GM19240 (cell line): ENCODE measurements around the gene FOXD1.
"Not testable (repeated sequence)": the region's sequence is repeated elsewhere in the genome, so short reads cannot be mapped to it uniquely, and the experiment has no call there.

Experiments used
- DNase-seq: peaks from one replicate; pipeline ENCODE4 v3.0.0; 2011; ENCODE audit warnings: low spot score; ENCODE audit not compliant: insufficient read length

Gene FOXD1

DNA sequence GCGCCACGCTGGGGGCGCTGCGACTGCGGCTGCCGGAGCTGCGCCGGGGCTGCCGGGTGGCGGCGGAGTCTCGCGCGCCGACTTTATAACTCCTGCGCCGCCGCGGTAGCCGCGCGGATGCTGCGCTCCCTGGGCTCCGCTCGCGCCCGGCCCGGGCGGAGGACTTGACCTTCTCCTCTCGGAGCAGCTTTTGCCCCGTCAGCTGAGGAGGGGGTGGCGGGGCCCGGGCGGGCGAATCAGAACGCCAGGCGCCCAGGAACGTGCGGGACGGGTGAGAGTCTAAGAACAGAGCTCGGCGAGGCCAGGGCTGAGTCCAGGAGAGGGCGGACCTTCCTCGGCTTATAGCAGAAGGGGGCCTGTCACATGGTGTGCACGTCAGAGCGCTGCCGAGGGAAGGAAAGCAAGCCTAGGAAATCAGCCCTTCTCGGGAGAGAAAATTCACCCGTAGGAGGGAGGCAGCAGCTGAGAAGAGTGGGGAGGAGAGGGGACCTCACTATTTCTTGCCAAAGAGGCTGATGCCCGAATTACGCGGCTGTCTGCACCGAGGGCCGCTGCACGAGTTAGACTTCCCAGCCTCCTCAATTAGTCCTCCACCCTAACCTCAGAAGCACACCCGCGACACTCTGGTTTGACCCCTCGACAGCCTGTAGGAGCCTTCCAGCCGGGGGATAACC, at the start of gene FOXD1:
FOXD1 (minus strand) TSS at position 315 of the 674 bp plus-strand sequence. CDS start 415 bp downstream, outside the sequence.
- DNase-seq, result no peak

DNA sequence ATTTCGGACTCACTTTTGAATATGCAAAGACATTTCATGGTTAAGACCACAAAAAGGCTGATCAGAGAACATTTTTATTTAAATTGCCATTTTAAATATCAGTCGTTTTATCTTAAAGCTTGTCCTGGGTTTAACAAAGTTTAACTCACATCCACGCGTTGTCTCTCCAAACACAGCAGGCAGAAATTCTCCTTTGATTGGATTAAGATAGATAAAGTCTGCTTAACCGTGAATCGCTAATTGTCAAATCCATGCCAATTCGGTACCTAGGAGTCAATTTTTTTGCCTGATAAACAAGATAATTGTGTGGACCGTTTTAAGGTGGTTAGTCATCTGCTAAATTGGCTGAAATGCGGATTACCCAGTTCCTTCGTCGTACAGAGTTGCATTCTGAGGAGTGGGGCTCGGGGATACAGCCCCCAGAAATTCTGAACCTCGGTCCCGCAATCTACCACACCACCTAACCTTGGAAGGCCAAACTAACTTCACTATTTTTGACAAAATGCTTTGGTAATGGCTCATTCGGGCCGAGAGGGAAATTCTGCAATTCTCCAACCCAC, 49.0 kb upstream of the FOXD1 start:
- DNase-seq, result no peak

DNA sequence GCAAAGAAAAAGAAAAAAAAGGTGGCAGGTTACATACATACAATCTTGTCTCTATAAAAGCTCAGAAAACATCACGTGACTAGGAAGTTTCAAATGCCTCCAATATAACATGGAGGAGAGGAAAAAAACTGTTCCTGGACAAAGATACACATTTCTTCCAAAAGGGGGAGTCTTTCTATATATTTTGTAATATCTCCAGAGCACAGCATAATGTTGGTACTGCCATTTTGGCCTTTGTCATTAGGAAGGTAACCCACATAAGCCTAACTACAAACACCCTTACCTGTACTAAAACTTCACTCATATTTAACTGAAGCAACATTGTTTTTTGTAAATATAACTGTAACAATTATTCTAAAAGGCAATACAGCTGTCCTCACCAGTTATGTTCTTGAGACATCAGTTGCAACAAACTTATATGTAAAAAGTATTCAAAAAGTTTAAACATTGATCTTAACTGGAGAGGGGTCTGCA, 48.4 kb upstream of the FOXD1 start:
- DNase-seq, result no peak

DNA sequence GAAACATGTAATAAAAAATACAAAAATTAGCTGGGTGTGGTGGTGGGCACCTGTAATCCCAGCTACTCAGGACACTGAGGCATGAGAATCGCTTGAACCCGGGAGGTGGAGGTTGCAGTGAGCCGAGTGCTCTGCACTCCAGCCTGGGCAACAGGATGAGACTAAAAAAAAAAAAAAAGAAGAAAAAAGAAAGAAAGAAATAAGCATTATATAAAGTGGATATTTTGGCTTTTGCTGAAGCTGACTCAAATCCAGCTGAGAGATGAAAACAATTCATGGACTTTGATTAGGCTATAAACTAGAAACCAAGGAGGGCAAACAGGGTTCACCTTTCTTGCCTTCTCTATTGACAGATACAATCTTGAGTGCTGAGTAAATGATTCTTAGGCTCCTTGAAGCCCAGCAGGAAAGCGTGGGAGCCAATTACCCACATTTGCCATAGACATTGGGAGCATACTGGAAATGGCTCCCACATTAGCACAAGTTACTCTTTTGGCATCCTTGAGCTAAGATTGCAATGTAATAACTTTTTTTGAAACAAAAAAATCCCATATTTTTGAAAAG, 47.3 kb upstream of the FOXD1 start:
- no peak for DNase-seq

DNA sequence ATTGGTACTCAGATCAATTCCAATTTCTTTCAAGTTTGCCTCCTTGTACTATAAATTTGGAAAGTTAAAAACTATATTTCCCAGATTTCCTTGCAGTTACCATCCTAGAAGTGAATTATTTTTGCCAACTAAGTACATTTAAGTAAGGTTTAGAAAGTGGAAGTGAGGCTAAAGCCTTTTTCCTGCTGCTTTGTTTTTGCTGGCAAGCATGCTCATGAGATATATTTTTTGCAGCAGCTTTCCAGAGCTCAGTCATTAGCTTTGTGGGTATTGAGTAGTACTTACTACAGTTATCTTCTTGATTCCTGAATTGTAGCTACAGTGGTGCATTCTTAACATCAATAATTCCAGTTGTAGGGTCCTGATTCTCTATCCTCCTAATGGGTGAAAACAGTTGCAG, 46.1 kb upstream of the FOXD1 start:
- DNase-seq, result no peak

DNA sequence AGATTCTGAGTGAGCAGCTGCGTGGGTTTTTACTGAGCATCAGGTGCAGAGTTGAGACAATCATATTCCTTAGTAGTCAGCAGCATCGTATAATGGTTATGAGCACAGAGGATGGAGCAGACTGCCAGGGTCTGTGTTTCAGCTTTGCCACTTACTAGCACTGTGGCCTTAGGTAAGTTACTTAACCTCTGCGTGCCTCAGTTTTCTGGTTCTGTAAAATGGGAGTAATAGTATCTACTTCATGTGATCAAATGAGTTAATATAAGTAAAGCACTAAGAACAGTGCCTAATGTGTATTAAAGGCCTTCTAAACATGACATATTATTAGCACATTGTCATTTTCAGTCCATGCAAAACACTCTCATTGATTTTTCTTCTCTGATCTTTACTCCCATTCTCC, 44.8 kb upstream of the FOXD1 start:
- DNase-seq, result no peak

DNA sequence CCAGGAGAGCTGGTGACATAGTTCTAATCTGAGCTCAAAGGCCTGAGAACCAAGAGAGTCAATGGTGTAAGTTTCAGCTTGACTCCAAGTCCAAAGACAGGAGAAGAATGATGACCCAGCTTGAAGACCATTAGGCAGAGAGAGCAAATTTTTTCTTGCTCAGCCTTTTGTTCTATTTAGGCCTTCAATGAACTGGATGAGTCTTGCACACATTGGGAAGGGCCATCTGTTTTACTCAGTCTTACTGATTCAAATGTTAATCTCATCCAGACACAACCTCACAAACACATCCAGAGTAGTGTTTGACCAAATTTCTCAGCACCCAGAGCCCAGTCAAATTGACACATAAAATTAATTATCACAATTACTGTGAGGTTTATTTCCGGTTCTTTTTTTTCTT, 42.6 kb upstream of the FOXD1 start:
- no peak for DNase-seq

DNA sequence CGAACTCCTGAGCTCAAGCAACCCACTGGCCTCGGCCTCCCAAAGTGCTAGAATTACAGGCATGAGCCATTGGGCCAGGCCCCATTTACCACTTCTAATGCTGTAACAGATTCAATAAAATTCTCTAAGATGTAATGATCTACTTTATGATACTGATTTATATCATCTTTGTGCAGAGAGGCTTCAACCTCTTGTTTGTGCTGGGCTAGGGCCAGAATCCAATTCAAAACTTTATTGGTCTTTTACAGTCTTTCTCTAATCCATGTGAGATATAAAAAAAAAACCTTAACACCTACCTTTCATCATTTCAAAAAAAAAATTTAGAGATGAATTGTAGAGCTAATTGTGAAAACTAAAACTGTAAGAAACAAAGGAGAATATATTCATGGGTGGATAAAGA, 41.5 kb upstream of the FOXD1 start:
- no peak for DNase-seq

DNA sequence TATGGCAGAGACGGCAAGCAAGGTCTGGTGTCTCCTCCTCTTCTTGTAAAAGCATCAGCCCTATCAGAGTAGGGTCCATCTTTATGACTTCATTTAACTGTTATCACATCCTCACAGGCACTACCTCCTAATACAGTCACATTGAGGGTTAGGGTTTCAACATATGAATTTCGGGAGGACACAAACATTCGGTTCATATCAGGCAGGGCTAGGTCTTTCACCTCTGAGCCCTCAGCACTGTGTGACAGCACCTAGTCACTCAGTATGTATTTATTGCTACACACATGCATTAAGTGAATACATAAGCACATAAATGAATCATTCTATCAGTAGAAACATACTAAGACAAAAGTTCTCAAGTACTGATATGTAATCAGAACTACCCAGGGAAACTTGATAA, 40.2 kb upstream of the FOXD1 start:
- DNase-seq, result no peak

DNA sequence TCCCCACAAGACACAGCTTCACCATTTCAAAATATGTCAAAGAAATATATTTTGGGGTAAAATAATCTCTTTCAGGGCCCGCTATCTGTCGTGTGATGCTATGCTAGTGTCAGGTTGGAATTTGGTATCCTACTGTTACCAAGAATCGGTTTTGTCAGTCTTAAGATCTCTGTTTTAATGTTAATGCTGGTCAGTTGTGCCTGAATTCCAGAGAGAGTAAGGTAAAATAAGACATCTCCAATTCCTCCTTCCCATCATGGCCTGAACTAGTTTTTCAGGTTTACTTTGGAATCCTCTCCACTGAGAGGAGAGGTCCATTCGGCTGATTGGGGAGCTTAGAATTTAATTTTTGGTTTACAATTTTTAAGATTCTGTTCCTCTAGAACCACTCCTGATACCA, 39.2 kb upstream of the FOXD1 start:
- no peak for DNase-seq

DNA sequence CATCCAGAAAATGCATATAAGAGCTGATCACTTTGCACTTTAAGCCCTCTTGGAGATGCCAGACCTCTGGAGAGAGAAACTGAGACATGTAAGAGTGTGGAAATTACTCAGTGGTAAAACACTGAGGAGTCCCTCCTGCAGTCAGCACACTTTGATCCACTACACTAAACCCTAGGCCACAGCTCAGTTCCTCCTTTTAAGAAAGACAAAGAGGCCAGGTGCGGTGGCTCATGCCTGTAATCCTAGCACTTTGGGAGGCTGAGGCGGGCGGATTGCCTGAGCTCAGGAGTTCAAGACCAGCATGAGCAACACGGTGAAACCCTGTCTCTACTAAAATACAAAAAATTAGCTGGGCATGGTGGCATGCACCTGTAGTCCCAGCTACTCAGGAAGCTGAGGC, 38.7 kb upstream of the FOXD1 start:
- not testable (repeated sequence) for DNase-seq

DNA sequence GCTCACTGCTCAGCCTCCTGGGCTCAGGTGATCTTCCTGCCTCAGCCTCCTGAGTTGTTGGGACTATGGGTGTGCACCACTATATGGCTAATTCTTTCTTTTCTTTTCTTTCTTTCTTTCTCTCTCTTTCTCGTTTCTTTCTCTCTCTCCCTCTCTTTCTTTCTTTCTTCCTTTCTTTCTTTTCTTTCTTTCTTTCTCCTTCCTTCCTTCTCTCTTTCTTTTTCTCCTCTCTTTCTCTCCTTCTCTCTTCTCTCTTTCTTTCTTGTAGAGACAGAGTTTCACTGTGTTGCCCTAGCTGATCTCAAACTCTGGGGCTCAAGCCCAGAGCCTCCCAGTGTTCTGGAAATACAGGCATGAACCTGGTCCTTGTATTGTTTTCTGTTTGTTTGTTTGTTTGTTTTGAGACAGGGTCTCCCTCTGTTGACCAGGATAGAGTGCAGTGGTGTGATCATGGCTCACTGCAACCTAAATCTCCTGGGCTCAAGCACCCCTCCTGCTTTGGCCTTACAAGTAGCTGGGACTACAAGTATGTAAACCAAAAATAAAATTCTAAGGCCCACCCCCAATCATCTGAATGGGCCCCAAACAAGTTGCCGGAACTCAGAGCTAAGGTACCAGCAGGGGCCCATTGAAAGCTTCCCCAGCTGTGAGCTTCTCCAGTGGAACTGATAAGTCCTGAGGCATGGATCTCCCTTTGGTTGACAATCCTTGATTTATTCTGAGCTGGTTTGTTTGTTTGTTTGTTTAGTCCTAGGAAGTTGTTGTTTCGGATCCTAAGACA, 37.7 kb upstream of the FOXD1 start:
- DNase-seq, result no peak

DNA sequence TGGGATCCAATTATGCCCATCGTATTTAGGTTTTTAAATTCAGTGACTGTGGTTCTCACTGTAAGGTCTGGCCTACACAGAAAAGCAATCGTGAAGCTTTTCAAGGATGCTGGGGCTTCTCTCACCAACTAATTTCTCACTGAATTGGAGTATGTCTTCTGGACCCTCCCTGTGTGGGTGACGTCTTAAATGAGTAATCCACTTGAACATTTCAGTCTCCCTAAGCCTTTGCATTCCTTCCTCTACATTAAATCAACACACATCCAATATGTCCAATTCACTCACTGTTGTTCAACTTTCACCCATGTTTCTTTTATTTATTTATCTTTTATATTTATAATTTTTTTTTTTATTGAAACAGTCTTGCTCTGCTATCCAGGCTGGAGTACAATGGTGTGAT, 37.1 kb upstream of the FOXD1 start:
- no peak for DNase-seq

DNA sequence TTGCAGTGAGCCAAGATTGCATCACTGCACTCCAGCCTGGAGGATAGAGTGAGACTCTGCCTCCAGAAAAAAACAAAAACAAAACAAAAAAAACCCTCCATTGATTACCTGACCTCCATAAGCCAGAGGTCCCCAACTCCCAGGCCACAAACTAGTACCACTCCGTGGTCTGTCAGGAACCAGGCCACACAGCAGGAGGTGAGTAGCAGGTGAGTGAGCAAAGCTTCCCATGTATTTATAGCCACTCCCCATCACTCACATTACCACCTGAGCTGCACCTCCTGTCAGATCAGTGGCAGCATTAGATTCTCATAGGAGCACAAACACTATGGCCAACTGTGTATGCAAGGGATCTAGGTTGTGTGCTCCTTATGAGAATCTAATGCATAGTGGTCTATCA, 35.9 kb upstream of the FOXD1 start:
- DNase-seq, result no peak

DNA sequence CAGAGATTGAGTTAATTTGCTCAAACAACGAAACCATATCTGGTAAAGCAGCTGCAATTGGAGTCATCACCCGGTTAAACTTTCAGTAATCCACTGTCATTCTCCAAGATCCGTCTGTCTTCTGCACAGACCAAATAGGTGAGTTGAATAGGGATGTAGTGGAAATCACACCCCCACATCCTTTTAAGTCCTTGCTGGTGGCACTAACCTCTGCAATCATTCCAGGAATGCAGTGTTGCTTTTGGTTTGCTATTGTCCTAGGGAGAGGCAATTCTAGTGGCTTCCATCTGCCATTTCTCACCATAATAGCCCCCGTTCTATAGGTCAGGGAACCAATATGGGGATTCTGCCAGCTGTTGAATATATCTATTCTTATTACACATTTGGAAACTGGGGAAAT, 35.1 kb upstream of the FOXD1 start:
- no peak for DNase-seq

DNA sequence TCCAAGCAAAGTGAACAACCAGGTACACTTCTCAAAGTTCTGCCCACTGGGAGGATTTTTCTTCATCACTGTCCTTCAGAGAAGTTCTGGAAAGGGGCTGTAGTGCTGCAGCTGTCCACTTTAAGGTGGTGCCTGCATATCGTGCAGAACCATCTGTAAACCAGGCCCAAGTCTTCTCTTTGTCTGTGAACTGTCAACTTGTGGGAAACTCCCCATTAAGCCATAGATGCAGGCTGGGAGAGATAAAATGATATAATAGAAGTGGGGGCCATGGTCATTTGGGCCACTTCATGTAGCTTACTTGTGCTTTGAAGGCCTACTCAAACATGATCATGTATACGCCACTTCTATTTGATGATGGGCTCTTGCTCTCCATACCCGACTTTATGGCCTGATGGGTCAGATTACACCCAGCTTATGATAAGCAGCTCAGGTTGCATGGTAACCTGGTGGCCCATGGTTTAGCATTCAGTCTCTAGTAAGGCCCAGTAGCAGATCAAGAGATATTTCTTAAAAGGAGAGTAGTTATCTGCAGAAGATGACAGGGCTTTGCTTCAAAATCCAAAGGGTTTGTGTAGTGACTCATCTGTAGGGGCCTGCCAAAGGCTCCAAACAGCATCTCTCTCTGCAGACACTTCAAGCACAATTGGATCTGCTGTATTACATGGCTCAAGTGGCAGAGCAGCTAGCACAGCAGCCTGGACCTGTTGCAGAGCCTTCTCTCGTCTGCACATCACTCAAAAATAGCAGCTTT, 34.0 kb upstream of the FOXD1 start:
- no peak for DNase-seq

DNA sequence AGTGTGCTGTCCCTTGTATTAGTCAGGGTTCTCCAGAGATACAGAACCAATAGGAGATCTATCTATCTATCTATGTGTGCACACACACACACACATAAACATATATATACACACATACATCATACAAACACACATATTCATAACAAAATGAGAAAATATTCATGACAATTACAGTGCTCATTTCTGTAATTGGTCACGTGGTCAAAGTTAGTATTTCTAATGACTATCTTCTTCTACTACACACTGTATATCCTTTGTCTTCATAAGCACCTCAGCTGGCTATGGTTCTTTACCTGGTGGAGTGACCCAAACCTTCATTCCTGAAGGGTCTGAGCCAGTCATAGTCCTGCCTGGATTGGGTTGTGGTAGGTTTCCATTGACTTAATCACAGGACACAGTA, 31.9 kb upstream of the FOXD1 start:
- no peak for DNase-seq

DNA sequence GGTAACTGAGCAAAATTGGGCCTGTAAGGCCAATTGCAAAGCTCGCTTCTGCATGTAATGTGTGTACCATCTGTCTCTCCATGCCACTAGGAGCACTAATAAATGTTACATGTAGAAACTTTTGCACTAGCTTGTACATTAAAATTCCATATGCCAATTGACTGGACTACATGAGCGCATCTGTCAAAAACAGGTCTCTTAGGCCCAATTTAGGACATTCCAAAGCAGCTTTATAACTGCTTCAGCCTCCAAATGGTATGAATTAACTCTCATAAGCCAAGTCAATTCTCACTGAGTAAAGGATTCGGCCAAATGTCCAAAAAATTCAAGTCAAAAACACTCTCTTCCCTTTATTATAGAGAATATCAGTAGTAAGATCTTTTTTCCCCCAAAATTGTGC, 23.5 kb upstream of the FOXD1 start:
- DNase-seq, result no peak

DNA sequence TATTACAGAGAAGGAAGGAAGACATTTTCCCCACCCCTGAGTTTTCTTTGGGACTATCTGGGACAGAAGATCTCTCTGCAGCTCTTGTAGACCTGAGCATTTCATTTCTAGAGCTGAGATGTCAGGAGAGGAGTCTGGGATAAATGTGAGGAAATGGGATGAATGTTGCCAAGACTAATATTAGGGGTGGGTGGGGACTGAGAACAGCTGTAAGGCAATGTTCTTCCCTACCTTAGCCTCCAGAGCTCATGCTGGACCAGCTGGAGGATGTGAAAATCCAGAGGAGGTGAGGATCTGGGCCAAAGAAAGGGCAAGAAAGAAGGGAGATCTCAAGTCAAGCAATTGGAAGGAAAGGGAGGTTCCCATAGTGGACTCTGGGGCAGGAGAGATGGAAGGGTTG, 23.1 kb upstream of the FOXD1 start:
- no peak for DNase-seq

DNA sequence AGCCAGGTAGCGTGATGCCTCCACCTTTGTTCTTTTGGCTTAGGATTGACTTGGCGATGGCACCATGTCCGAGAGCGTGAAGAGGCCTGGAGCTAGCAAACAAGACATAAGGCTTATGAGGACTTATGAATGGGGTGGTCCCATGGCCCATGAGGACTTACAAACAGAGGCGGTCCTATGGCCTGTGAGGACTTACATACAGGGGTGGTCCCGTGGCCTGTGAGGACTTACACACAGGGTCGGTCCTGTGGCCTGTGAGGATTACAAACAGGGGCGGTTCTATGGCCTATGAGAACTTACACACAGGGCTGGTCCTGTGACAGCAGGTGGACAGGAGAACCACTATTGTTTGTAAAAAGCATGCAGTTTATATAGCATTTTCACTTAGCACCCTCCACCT, 21.3 kb upstream of the FOXD1 start:
- DNase-seq, result no peak

DNA sequence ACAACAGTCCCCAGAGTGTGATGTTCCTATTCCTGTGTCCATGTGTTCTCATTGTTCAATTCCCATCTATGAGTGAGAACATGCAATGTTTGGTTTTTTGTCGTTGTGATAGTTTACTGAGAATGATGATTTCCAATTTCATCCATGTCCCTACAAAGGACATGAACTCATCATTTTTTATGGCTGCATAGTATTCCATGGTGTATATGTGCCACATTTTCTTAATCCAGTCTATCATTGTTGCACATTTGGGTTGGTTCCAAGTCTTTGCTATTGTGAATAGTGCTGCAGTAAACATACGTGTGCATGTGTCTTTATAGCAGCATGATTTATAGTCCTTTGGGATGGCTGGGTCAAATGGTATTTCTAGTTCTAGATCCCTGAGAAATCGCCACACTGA, 20.1 kb upstream of the FOXD1 start:
- DNase-seq, result not testable (repeated sequence)
